Astrocyte (in vitro differentiated cells and primary cell): ENCODE data around the gene OBI1.

Source experiments
- CTCF ChIP-seq: IDR thresholded peaks from 2 replicates; pipeline ENCODE4 v1.5.1; 2011; ENCODE audit warnings: low read depth, mild to moderate bottlenecking, inconsistent platforms, low read length, moderate library complexity; ENCODE audit not compliant: insufficient read depth
- EZH2 ChIP-seq: IDR thresholded peaks from 2 replicates; pipeline ENCODE4 v1.6.1; 2012; ENCODE audit warnings: mild to moderate bottlenecking, low read length, inconsistent platforms; ENCODE audit not compliant: insufficient read depth

DNA sequence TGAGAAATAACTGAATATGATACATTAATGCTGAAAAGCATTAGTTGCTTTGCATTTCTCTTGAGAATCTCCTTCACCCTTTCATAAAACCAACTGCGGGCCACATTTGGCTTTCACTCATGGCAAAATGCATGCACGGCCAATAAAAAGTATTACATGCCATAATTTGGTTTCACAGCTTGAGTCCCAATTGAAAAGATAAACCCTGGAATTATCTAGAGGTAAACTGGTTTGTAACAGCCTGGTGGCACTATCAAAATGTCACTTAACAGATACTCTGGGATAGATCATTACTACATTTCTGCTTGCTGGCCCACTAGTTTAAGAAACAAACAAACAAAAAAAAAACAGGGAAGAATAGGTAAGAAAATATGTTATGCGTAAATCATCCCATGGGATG lies 3.9 kb downstream of the OBI1 start:
- TF ChIP-seq CTCF: no peak
- no peak for TF ChIP-seq EZH2
